GM10248 (cell line): ENCODE measurements around the gene NAT14.

Experiments
- CTCF ChIA-PET: fragments of 300-600 bp; sonication (Branson Sonifier 250); formaldehyde crosslinking; extraction: SDS; loops from one replicate; lab custom pipeline; 2021; ENCODE audit warnings: antibody characterized with exemption; lab: Yijun Ruan, JAX
- POLR2A ChIA-PET: fragments of 350-650 bp; sonication (Branson Sonifier 250); formaldehyde crosslinking; extraction: SDS; loops from one replicate; lab custom pipeline; 2020; ENCODE audit warnings: antibody characterized with exemption; lab: Yijun Ruan, JAX
- DNase-seq: peaks from one replicate; pipeline ENCODE4 v3.0.0; 2012; ENCODE audit errors: extremely low spot score
- CTCF ChIP-seq: IDR thresholded peaks from 2 replicates; pipeline ENCODE4 v1.5.1; 2012; ENCODE audit warnings: mild to moderate bottlenecking, low read depth; ENCODE audit errors: extremely low read depth, missing control alignments, control extremely low read depth

The NAT14 gene

DNA sequence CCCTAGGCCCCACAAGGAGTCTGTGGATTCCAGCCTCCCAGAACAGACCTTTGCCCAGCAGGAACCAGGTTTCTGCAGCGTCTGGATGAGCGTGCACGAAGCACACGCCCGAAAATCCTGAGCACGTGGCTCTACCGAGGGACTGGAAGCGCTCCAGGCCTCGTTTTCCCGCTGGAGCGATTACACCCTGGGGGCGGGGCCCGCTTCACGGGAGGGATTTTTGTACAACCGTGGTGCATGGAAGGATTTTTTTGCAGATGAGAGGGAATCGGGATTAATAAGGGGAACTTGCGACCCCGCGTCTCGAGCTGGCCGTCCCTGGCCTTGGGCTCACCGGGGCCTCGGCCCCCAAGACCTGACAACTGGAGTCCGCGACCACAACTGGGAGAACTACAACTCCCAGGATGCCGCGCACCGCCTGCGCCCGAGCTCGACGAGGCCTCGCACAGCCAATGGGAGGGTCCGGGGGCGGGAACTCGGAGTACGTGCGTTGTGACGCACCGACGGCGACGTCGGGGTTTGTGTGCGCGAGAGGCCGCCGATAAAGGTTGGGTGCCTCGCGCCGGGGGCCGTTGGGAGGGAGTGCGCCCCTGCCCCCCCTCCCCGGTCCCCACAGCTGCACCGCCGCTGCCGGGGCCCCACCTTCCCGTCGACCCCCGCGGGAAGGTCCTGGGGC lies 8.8 kb upstream of the NAT14 start, which contains the start of gene ZNF628:
Gene ZNF628, plus strand, starts transcription at position 518 of the 676 bp plus-strand sequence. CDS start 3,294 bp downstream, outside the sequence.
- ChIA-PET POLR2A (interaction anchor here (0.5 to 1.4 kb wide), 7 partner anchors 15 to 359 kb away, joined by 3 to 5 read pairs (median 3); partner anchors contain the start of genes ISOC2, PPP1R12C and ZNF784), CTCF (interaction anchor here (0.9 to 5.2 kb wide), 7 partner anchors 9 to 156 kb away, joined by 3 to 41 read pairs (median 4); partner anchors contain the start of genes KMT5C and NAT14)
- TF ChIP-seq CTCF = no peak
- DNase-seq = peak; percentile 98

DNA sequence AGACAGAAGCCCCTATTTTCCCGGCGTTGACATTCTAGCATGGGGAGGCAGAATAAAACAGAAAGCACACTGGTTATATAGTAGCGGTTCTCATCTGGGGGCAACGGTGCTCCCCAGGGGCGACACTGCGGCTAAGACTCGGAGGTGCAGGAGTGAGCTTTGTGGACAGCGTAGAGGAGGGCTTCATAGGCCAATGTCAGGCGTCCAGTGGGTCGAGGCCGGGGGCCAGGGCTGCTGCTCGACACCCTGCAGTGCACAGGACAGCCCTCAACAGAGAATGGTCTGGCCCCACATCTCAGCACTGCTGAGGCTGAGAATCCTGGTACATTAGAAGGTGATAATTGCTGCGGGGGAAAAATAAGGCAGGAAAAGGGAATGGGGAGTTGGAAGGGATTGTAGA lies 7.1 kb upstream of the NAT14 start:
- no peak for TF ChIP-seq CTCF
- DNase-seq = no peak
- POLR2A ChIA-PET = no interaction called here
- CTCF ChIA-PET = interaction anchor here (2.6 to 5.2 kb wide), 2 partner anchors 10 to 26 kb away, joined by 15 to 41 read pairs; no protein-coding TSS in a partner anchor

GRCh38 chr19:55478364-55478763 lies 6.6 kb upstream of the NAT14 start:
- no peak for TF ChIP-seq CTCF
- no peak for DNase-seq
- CTCF ChIA-PET = interaction anchor here (1.3 to 2.6 kb wide), 3 partner anchors 11 to 39 kb away, joined by 3 to 15 read pairs (median 8); no protein-coding TSS in a partner anchor
- POLR2A ChIA-PET = no interaction called here

GRCh38 chr19:55479045-55479444 lies 5.9 kb upstream of the NAT14 start:
- TF ChIP-seq CTCF = no peak
- ChIA-PET POLR2A (no interaction called here), CTCF (interaction anchor here (0.7 to 2.6 kb wide), 4 partner anchors 11 to 153 kb away, joined by 3 to 15 read pairs (median 6); no protein-coding TSS in a partner anchor)
- DNase-seq = no peak

DNA sequence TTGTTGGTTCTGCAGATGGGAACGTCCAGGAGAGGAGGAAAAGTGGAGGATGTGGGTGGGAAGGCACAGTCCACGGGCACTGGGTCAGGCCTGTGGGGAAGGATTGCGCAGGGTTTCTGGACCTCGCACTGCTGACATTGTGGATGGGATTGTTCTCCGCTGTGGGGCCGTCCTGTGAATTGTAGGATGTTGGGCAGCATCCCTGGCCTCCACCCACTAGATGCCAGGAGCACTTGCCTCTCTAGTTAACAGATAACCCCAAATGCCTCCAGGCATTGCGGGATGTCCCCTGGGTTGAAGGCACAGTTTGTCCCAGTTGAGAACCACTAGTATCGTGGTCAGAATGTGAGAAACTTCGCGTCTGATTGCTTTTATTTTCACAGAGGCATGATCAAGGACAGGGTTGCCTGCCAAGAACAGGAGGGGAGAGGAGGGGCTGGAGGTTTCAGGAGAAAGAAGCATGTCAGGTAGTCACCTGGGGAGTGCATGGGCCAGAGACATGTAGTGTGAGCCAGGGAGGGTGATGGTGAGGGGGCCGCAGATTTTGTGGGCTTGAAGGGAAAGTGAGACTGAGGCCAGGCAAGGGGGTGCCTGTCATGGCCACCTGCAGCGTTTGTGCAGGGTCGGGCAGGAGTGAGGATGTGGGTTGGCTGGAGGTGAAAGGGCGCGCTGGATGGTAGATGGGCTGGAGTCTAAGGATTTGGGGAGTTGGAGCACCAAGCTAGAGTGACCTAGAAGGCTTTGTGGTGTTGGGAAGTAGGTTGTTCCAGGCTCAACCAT lies 5.3 kb upstream of the NAT14 start:
- no peak for TF ChIP-seq CTCF
- ChIA-PET POLR2A (no interaction called here), CTCF (interaction anchor here (0.7 to 2.6 kb wide), 4 partner anchors 12 to 153 kb away, joined by 3 to 15 read pairs (median 6); no protein-coding TSS in a partner anchor)
- no peak for DNase-seq

DNA sequence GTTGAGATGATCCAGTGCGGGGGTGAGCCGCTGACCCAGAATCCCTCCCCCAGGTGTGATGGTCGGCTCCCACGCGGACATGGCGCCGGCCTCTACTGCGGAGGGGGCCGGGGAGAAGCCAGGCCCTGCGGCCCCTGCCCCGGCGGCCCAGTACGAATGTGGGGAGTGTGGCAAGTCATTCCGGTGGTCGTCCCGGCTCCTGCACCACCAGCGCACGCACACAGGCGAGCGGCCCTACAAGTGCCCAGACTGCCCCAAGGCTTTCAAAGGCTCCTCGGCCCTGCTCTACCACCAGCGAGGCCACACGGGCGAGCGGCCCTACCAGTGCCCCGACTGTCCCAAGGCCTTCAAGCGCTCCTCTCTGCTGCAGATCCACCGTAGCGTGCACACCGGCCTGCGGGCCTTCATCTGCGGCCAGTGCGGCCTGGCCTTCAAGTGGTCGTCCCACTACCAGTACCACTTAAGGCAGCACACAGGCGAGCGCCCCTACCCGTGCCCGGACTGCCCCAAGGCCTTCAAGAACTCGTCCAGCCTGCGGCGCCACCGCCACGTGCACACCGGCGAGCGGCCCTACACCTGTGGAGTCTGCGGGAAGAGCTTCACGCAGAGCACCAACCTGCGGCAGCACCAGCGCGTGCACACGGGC lies 3.7 kb upstream of the NAT14 start:
- no peak for TF ChIP-seq CTCF
- POLR2A ChIA-PET = no interaction called here
- CTCF ChIA-PET = no interaction called here
- no peak for DNase-seq
